Sigmoid colon (tissue), 4 donors: Measurements from ENCODE around the gene CEACAM19.

Experiments used
- CTCF ChIP-seq, 4 experiments: fragments of 450-650 bp in 3 of 4; fragments of 200-600 bp in 1 of 4; IDR thresholded peaks; one replicate each; pipeline ENCODE4 v1.5.1; 2016 to 2019; ENCODE audit warnings: antibody characterized with exemption in 4 of 4, mild to moderate bottlenecking in 3 of 4, moderate library complexity in 2 of 4
- EP300 ChIP-seq, 4 donors: sonication (generic); formaldehyde crosslinking; IDR thresholded peaks; one replicate each; pipeline ENCODE4 v1.6.1; 2017; ENCODE audit warnings: antibody characterized with exemption in 4 of 4
- POLR2A ChIP-seq, 2 donors: fragments of 450-650 bp; IDR thresholded peaks; one replicate each; pipeline ENCODE4 v1.6.1; 2016; ENCODE audit warnings: antibody characterized with exemption in 2 of 2, mild to moderate bottlenecking in 2 of 2, moderate library complexity in 2 of 2
- POLR2AphosphoS5 ChIP-seq, 4 donors: sonication (generic); formaldehyde crosslinking; IDR thresholded peaks; one replicate each; pipeline ENCODE4 v1.6.1; 2017; ENCODE audit warnings: antibody characterized with exemption in 4 of 4

GRCh38 chr19:44671400-44671799 is at the start of gene CEACAM19:
- TF ChIP-seq CTCF (IDR thresholded peaks at IDR 0.05), result no peak
- no peak for TF ChIP-seq POLR2AphosphoS5 (IDR thresholded peaks at IDR 0.05)
- TF ChIP-seq POLR2A (IDR thresholded peaks at IDR 0.05), result no peak
- no peak for TF ChIP-seq EP300 (IDR thresholded peaks at IDR 0.05)
